ENCODE measurements around the gene ARHGAP45. TPM values are rescaled to one million over a fixed set of nuclear protein-coding genes. Genes with fewer than 3 reads are reported as not detected.

Gene ARHGAP45
- total and polyA plus RNA-seq, 9 of the 15 experiments (the other 6 are each of a cell fraction or from before 2014, with no cell fraction given), result 0.08 to 22.1 (median 4.2) TPM

DNA sequence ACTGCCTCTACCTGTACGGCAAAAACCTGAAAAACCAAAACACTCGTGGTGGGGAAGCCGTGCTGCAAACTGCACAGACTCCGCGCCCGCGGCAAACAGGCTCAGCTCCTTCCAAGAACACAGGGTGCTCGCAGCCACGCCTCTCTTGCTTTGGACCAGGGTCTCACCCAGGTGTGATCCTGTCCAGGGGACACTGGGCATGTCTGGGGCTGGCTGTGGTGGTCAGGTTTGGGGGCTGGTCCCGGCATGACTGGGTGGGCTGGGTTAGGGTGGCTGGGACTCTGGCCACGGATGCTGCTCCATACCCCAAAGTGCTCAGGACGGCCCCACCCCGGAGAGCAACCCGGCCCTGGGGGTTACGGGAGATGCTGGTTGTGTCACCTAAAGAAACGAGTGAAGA lies 50.7 kb downstream of the ARHGAP45 start:
- no peak overlapping the region for H3K27ac ChIP-seq (ENCODE audit: extremely low read depth, low read depth, low read length)
- H3K4me3 ChIP-seq, result no peak overlapping the region
- DNase-seq (ENCODE audit: extremely low read depth in 1 of 4, low spot score in 3 of 4), result no peak
- no peaks in the 10 kb centered on the region for H3K27me3 ChIP-seq (ENCODE audit: control insufficient read depth in 2 of 2, insufficient read depth in 2 of 2, low read length in 2 of 2)
- intact Hi-C loops (cut with micrococcal nuclease) (no loop called here), in situ Hi-C loops (cut with MboI) (no loop called here)
- 92% methylated on average over 15 of the region's 16 CpGs for WGBS (ENCODE audit: insufficient coverage, low coverage, missing lambda C conversion rate)
- H3K9me1 ChIP-seq (ENCODE audit: control insufficient read depth, insufficient read depth, low read length), result no peaks in the 10 kb centered on the region
- peaks cover 5 to 53% of the 10 kb centered on the region in 2 experiments for H3K4me1 ChIP-seq (replicated peaks in 1 of 2; ENCODE audit: control insufficient read depth in 2 of 2, insufficient read depth in 2 of 2, low read length in 2 of 2)
- TF ChIP-seq POLR2G (IDR thresholded peaks at IDR 0.05; ENCODE audit: low read depth, low read length), result peak; percentile 32; the same call in 1 of the 2 replicates
- TF ChIP-seq, protein P1, sequence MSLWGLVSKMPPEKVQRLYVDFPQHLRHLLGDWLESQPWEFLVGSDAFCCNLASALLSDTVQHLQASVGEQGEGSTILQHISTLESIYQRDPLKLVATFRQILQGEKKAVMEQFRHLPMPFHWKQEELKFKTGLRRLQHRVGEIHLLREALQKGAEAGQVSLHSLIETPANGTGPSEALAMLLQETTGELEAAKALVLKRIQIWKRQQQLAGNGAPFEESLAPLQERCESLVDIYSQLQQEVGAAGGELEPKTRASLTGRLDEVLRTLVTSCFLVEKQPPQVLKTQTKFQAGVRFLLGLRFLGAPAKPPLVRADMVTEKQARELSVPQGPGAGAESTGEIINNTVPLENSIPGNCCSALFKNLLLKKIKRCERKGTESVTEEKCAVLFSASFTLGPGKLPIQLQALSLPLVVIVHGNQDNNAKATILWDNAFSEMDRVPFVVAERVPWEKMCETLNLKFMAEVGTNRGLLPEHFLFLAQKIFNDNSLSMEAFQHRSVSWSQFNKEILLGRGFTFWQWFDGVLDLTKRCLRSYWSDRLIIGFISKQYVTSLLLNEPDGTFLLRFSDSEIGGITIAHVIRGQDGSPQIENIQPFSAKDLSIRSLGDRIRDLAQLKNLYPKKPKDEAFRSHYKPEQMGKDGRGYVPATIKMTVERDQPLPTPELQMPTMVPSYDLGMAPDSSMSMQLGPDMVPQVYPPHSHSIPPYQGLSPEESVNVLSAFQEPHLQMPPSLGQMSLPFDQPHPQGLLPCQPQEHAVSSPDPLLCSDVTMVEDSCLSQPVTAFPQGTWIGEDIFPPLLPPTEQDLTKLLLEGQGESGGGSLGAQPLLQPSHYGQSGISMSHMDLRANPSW (CRISPR knock-in tag; IDR thresholded peaks at IDR 0.05), result no peak
- H4K20me1 ChIP-seq (replicated peaks; ENCODE audit: control insufficient read depth, insufficient read depth, low read length), result no peaks in the 10 kb centered on the region
- H3K36me3 ChIP-seq (ENCODE audit: control insufficient read depth, insufficient read depth, low read length), result peaks cover 81% of the 10 kb centered on the region; the same call in 2 of the 3 replicates
- ATAC-seq, result no peak
- ChIA-PET CTCF (ENCODE audit: low intra/inter-chr PET ratio) (no interaction called here), POLR2A (interaction anchor here (0.7 kb wide), 1 partner anchor 38 kb away, joined by 3 read pairs; no protein-coding TSS in a partner anchor)
- H3K4me2 ChIP-seq (ENCODE audit: insufficient read depth, low read length), result no peak overlapping the region
- no peak overlapping the region for H2AFZ ChIP-seq (ENCODE audit: low read depth, low read length)
- no peak overlapping the region for H3K9ac ChIP-seq (ENCODE audit: insufficient read depth in 1 of 2, low read depth in 2 of 2, low read length in 2 of 2)
- FAIRE-seq, result no peak
- H3K9me3 ChIP-seq (replicated peaks; ENCODE audit: control insufficient read depth, insufficient read depth, low read depth, low read length), result no peaks in the 10 kb centered on the region
- peaks cover 3% of the 10 kb centered on the region; the same call in 1 of the 3 replicates for H3K79me2 ChIP-seq (ENCODE audit: control insufficient read depth, insufficient read depth, low read length)
- BruUV-seq (replicated peaks), result no TSS peak

DNA sequence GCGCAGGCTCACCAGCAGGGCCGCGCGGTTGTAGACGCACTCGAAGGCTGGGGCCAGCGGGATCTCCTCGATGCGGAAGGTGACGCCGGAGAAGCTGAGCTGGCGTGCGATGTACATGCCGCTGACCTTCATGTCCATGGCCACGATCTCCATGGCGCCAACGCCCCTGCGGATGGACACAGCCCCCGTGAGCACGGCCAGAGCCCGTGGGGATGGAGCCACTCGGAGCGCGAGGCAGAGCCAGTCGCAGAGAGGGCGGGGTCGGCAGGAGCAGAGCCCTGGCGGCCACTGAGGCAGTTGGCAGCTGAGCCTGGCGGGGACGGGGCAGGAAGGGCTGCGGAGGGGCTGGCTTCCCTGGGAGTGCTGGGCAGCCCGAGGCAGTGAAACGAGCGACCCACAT lies 52.0 kb downstream of the ARHGAP45 start:
- Histone ChIP-seq H3K9ac (ENCODE audit: insufficient read depth in 1 of 2, low read depth in 2 of 2, low read length in 2 of 2) (no peak overlapping the region), H3K27me3 (ENCODE audit: control insufficient read depth in 2 of 2, insufficient read depth in 2 of 2, low read length in 2 of 2) (no peaks in the 10 kb centered on the region), H2AFZ (ENCODE audit: low read depth, low read length) (no peak overlapping the region), H3K27ac (ENCODE audit: extremely low read depth, low read depth, low read length) (no peak overlapping the region), H3K9me3 (replicated peaks; ENCODE audit: control insufficient read depth, insufficient read depth, low read depth, low read length) (no peaks in the 10 kb centered on the region), H3K79me2 (ENCODE audit: control insufficient read depth, insufficient read depth, low read length) (no peaks in the 10 kb centered on the region; the same call in 2 of the 3 replicates), H3K4me3 (no peak overlapping the region), H3K9me1 (ENCODE audit: control insufficient read depth, insufficient read depth, low read length) (no peaks in the 10 kb centered on the region), H3K36me3 (ENCODE audit: control insufficient read depth, insufficient read depth, low read length) (peaks cover 86% of the 10 kb centered on the region; the same call in 2 of the 3 replicates), H4K20me1 (replicated peaks; ENCODE audit: control insufficient read depth, insufficient read depth, low read length) (no peaks in the 10 kb centered on the region; the same call in 1 of the 2 replicates), H3K4me1 (replicated peaks in 1 of 2; ENCODE audit: control insufficient read depth in 2 of 2, insufficient read depth in 2 of 2, low read length in 2 of 2) (peaks cover 3 to 53% of the 10 kb centered on the region in 2 experiments; a peak in 3 of 5 replicates), H3K4me2 (ENCODE audit: insufficient read depth, low read length) (no peak overlapping the region)
- no peak for ATAC-seq
- in situ Hi-C loops (cut with MboI), result no loop called here
- ChIA-PET CTCF (ENCODE audit: low intra/inter-chr PET ratio) (no interaction called here), POLR2A (no interaction called here)
- intact Hi-C loops (cut with micrococcal nuclease), result no loop called here
- WGBS (ENCODE audit: insufficient coverage, low coverage, missing lambda C conversion rate), result 96% methylated on average over 23 of the region's 34 CpGs
- BruUV-seq (replicated peaks), result no TSS peak
- FAIRE-seq, result no peak
- DNase-seq (ENCODE audit: extremely low read depth in 1 of 4, low spot score in 3 of 4), result no peak
- TF ChIP-seq, protein P2, sequence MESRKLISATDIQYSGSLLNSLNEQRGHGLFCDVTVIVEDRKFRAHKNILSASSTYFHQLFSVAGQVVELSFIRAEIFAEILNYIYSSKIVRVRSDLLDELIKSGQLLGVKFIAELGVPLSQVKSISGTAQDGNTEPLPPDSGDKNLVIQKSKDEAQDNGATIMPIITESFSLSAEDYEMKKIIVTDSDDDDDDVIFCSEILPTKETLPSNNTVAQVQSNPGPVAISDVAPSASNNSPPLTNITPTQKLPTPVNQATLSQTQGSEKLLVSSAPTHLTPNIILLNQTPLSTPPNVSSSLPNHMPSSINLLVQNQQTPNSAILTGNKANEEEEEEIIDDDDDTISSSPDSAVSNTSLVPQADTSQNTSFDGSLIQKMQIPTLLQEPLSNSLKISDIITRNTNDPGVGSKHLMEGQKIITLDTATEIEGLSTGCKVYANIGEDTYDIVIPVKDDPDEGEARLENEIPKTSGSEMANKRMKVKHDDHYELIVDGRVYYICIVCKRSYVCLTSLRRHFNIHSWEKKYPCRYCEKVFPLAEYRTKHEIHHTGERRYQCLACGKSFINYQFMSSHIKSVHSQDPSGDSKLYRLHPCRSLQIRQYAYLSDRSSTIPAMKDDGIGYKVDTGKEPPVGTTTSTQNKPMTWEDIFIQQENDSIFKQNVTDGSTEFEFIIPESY (CRISPR knock-in tag; IDR thresholded peaks at IDR 0.05), result peak; percentile 83
- no peak for TF ChIP-seq ZNF212 (CRISPR knock-in tag; IDR thresholded peaks at IDR 0.05)
